Nephron progenitor cell (in vitro differentiated cells): ENCODE data around the gene DCTD.

Source experiments
- DNase-seq: peaks from one replicate; pipeline ENCODE4 v3.0.0; 2021
- H3K27ac Mint-ChIP-seq: 2 replicates; pipeline ENCODE4 v1.8.0; 2021; ENCODE audit warnings: mild to moderate bottlenecking, moderate library complexity, mixed read lengths
- H3K27me3 Mint-ChIP-seq: 2 replicates; pipeline ENCODE4 v1.8.0; 2021; ENCODE audit warnings: mild to moderate bottlenecking, low read depth, mixed read lengths; ENCODE audit not compliant: poor library complexity
- H3K36me3 Mint-ChIP-seq: 2 replicates; pipeline ENCODE4 v1.8.0; 2021; ENCODE audit warnings: low read depth, mixed read lengths
- H3K4me1 Mint-ChIP-seq: 2 replicates; pipeline ENCODE4 v1.8.0; 2021; ENCODE audit warnings: mixed read lengths
- H3K4me3 Mint-ChIP-seq: 2 replicates; pipeline ENCODE4 v1.8.0; 2021; ENCODE audit warnings: mild to moderate bottlenecking, moderate library complexity, mixed read lengths
- H3K9me3 Mint-ChIP-seq: 2 replicates; pipeline ENCODE4 v1.8.0; 2021; ENCODE audit warnings: mild to moderate bottlenecking, moderate library complexity, mixed read lengths
- CTCF ChIP-seq: fragments of 200-600 bp; sonication (generic); IDR thresholded peaks from 2 replicates; pipeline ENCODE4 v1.5.0; 2021; ENCODE audit warnings: antibody characterized with exemption

DCTD gene

GRCh38 chr4:182847576-182848450 is 69.4 kb downstream of the DCTD start:
- peaks cover 9% of the 10 kb centered on the region for H3K9me3 Mint-ChIP-seq
- DNase-seq = no peak
- peak overlapping the region; percentile 66 for H3K27ac Mint-ChIP-seq
- H3K4me1 Mint-ChIP-seq = peaks cover 48% of the 10 kb centered on the region
- no peak for TF ChIP-seq CTCF
- H3K4me3 Mint-ChIP-seq = no peak overlapping the region
- H3K27me3 Mint-ChIP-seq = peaks cover 5% of the 10 kb centered on the region
- no peaks in the 10 kb centered on the region for H3K36me3 Mint-ChIP-seq

- Mint-ChIP-seq H3K4me1 (peaks cover 51% of the 10 kb centered on the region), H3K27me3 (peaks cover 5% of the 10 kb centered on the region), H3K9me3 (peaks cover under 1% of the 10 kb centered on the region), H3K36me3 (no peaks in the 10 kb centered on the region), H3K4me3 (no peak overlapping the region), H3K27ac (peak overlapping the region; percentile 36)
- TF ChIP-seq CTCF = no peak
- no peak for DNase-seq
These were observed 71.2 kb downstream of the DCTD start for GRCh38 chr4:182846036-182846435.

- Mint-ChIP-seq H3K9me3 (peaks cover 4% of the 10 kb centered on the region), H3K4me1 (peaks cover 50% of the 10 kb centered on the region), H3K27me3 (peaks cover 5% of the 10 kb centered on the region), H3K4me3 (no peak overlapping the region), H3K27ac (no peak overlapping the region), H3K36me3 (no peaks in the 10 kb centered on the region)
- no peak for TF ChIP-seq CTCF
- no peak for DNase-seq
These were observed 71.6 kb downstream of the DCTD start for GRCh38 chr4:182845618-182846017.

GRCh38 chr4:182843808-182844325 is 73.3 kb downstream of the DCTD start:
- Mint-ChIP-seq H3K4me1 (peaks cover 50% of the 10 kb centered on the region), H3K27me3 (peaks cover 3% of the 10 kb centered on the region), H3K36me3 (no peaks in the 10 kb centered on the region), H3K27ac (no peak overlapping the region), H3K4me3 (no peak overlapping the region), H3K9me3 (peaks cover 4% of the 10 kb centered on the region)
- TF ChIP-seq CTCF = no peak
- no peak for DNase-seq

- no peaks in the 10 kb centered on the region for H3K36me3 Mint-ChIP-seq
- H3K4me3 Mint-ChIP-seq = peak overlapping the region; percentile 1
- H3K27me3 Mint-ChIP-seq = peaks cover 3% of the 10 kb centered on the region
- H3K9me3 Mint-ChIP-seq = peaks cover 4% of the 10 kb centered on the region
- H3K27ac Mint-ChIP-seq = peak overlapping the region; percentile 37
- DNase-seq = no peak
- H3K4me1 Mint-ChIP-seq = peaks cover 55% of the 10 kb centered on the region
- TF ChIP-seq CTCF = no peak
These were observed 74.3 kb downstream of the DCTD start for GRCh38 chr4:182842759-182843390.
